ENCODE results near the gene GTF2IRD1. TPM values are rescaled to one million over a fixed set of nuclear protein-coding genes. Genes with fewer than 3 reads are reported as not detected.
"Not testable (repeated sequence)": the region's sequence is repeated elsewhere in the genome, so short reads cannot be mapped to it uniquely, and the experiment has no call there.

Gene GTF2IRD1
- polyA plus RNA-seq, 1 of the 3 experiments (the other 2 are of a cell fraction), result 26.4 TPM

DNA sequence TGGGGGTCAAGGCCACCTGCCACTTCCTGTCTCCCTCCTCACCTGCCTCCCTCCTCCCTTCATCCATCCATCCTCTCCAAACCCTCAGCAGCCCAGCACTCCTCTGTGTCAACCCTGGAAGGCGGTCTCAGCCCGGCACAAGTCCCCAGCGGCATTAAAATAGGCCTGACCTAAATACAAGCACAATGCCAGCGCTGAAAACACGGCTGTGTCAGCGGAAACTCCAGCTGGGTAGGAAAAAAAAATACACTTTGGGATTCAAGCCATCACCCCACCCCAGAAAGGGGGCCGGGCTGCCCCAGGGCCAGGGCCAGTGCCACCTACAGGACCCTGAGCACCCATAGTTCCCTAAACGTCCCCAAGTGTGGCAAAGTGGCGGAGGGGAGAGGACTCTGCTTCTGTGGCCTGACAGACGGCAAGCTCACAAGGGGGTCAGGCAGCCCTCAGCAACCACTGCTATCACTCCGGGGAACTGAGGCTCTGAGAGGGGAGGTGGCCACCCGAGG is 22.7 kb upstream of the GTF2IRD1 start:
- Histone ChIP-seq H3K4me1 (ENCODE audit: control insufficient read depth in 1 of 2, insufficient read depth in 2 of 2, low read depth in 1 of 2, low read length in 1 of 2) (peaks cover 0 to 8% of the 10 kb centered on the region in 2 experiments; a peak in 1 of 4 replicates), H3K9ac (no peak overlapping the region), H3K9me2 (no peaks in the 10 kb centered on the region), H3K27ac (ENCODE audit: low read depth in 2 of 2, low read length in 1 of 2) (no peak overlapping the region), H3K79me2 (ENCODE audit: insufficient read depth) (no peaks in the 10 kb centered on the region), H3K36me3 (replicated peaks in 1 of 2; ENCODE audit: control insufficient read depth in 1 of 2, insufficient read depth in 2 of 2, low read length in 1 of 2) (no peaks in the 10 kb centered on the region), H4K20me1 (ENCODE audit: insufficient read depth) (no peaks in the 10 kb centered on the region), H3F3A (replicated peaks; ENCODE audit: insufficient read depth) (no peaks in the 10 kb centered on the region), H3K27me3 (ENCODE audit: insufficient read depth) (no peaks in the 10 kb centered on the region), H3K4me2 (no peak overlapping the region), H3K9me3 (no peaks in the 10 kb centered on the region), H2AFZ (ENCODE audit: low read depth) (no peak overlapping the region), H3K4me3 (ENCODE audit: low read depth in 2 of 2, low read length in 1 of 2) (no peak overlapping the region)
- POLR2A ChIA-PET, result no interaction called here
- CTCF ChIA-PET, result interaction anchor here (0.6 to 2.8 kb wide), 7 partner anchors 9 to 466 kb away, joined by 3 to 8 read pairs (median 3); no protein-coding TSS in a partner anchor
- no peak for DNase-seq
- WGBS (ENCODE audit: low lambda C conversion rate), result 87% methylated on average over 11 of the region's 12 CpGs
- TF ChIP-seq NRF1 (IDR thresholded peaks at IDR 0.05; ENCODE audit: low read depth, low read length) (no peak), EZH2phosphoT487 (IDR thresholded peaks at IDR 0.05; ENCODE audit: borderline replicate concordance, low read depth) (no peak), REST (IDR thresholded peaks at IDR 0.05; ENCODE audit: low read depth, low read length) (no peak), EP300 (IDR thresholded peaks at IDR 0.05; ENCODE audit: borderline replicate concordance in 1 of 2, low read depth in 1 of 2, low read length in 1 of 2) (no peak), CTCF (IDR thresholded peaks at IDR 0.05) (no peak), RFX5 (IDR thresholded peaks at IDR 0.05; ENCODE audit: low read length) (no peak), RAD21 (IDR thresholded peaks at IDR 0.05; ENCODE audit: low read length) (no peak), RXRA (IDR thresholded peaks at IDR 0.05; ENCODE audit: borderline replicate concordance, low read depth) (no peak), MEF2A (IDR thresholded peaks at IDR 0.05; ENCODE audit: borderline replicate concordance, low read depth) (no peak), FOXM1 (IDR thresholded peaks at IDR 0.05; ENCODE audit: low read depth) (no peak), CHD2 (IDR thresholded peaks at IDR 0.05; ENCODE audit: low read length, partially characterized antibody) (no peak), MXI1 (IDR thresholded peaks at IDR 0.05; ENCODE audit: low read depth, low read length) (no peak), SIN3A (IDR thresholded peaks at IDR 0.05; ENCODE audit: borderline replicate concordance, low read depth, low read length) (no peak), YY1 (IDR thresholded peaks at IDR 0.05; ENCODE audit: low read depth) (no peak), FOSL2 (IDR thresholded peaks at IDR 0.05; ENCODE audit: borderline replicate concordance, low read depth) (no peak), TAF1 (IDR thresholded peaks at IDR 0.05; ENCODE audit: borderline replicate concordance, low read depth, low read length) (no peak), GATA2 (CRISPR knock-in tag; IDR thresholded peaks at IDR 0.05) (no peak)
- TF ChIP-seq, protein P1, sequence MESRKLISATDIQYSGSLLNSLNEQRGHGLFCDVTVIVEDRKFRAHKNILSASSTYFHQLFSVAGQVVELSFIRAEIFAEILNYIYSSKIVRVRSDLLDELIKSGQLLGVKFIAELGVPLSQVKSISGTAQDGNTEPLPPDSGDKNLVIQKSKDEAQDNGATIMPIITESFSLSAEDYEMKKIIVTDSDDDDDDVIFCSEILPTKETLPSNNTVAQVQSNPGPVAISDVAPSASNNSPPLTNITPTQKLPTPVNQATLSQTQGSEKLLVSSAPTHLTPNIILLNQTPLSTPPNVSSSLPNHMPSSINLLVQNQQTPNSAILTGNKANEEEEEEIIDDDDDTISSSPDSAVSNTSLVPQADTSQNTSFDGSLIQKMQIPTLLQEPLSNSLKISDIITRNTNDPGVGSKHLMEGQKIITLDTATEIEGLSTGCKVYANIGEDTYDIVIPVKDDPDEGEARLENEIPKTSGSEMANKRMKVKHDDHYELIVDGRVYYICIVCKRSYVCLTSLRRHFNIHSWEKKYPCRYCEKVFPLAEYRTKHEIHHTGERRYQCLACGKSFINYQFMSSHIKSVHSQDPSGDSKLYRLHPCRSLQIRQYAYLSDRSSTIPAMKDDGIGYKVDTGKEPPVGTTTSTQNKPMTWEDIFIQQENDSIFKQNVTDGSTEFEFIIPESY (IDR thresholded peaks at IDR 0.05; ENCODE audit: borderline replicate concordance, low read depth), result no peak

DNA sequence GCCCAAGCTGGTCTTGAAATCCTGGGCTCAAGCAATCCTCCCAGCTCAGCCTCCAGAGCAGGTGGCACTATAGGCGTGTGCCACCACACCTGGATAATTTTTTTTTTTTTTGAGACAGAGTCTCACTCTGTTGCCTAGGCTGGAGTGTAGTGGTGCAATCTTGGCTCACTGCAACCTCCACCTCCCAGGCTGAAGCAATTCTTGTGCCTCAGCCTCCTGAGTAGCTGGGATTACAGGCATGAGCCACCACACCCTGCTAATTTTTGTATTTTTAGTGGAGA is 16.5 kb upstream of the GTF2IRD1 start:
- H4K20me1 ChIP-seq (ENCODE audit: insufficient read depth); H3K9me2 ChIP-seq; H3K4me1 ChIP-seq (ENCODE audit: control insufficient read depth in 1 of 2, insufficient read depth in 2 of 2, low read depth in 1 of 2, low read length in 1 of 2); H3K36me3 ChIP-seq (replicated peaks in 1 of 2; ENCODE audit: control insufficient read depth in 1 of 2, insufficient read depth in 2 of 2, low read length in 1 of 2); H2AFZ ChIP-seq (ENCODE audit: low read depth); H3K27me3 ChIP-seq (ENCODE audit: insufficient read depth); H3K4me2 ChIP-seq; H3F3A ChIP-seq (replicated peaks; ENCODE audit: insufficient read depth); H3K27ac ChIP-seq (ENCODE audit: low read depth in 2 of 2, low read length in 1 of 2); H3K4me3 ChIP-seq (ENCODE audit: low read depth in 2 of 2, low read length in 1 of 2); H3K79me2 ChIP-seq (ENCODE audit: insufficient read depth); POLR2A ChIA-PET; DNase-seq; H3K9ac ChIP-seq: not testable (repeated sequence)
- H3K9me3 ChIP-seq, result peaks cover 11% of the 10 kb centered on the region
- WGBS (ENCODE audit: low lambda C conversion rate), result 86% methylated on average over 1 of the region's 1 CpG
- CTCF ChIA-PET, result interaction anchor here (3.1 kb wide), 1 partner anchor 9 kb away, joined by 8 read pairs; no protein-coding TSS in a partner anchor
